Germinal center (tissue), 1 donor: ENCODE data around the gene NAA15.
A peak's percentile ranks its signal among the peaks of the same experiment; 100 is the strongest.
"Not testable (repeated sequence)": the region's sequence is repeated elsewhere in the genome, so short reads cannot be mapped to it uniquely, and the experiment has no call there.

Source experiments
- DNase-seq: peaks from one replicate; pipeline ENCODE4 v3.0.0; 2012; ENCODE audit warnings: mixed read lengths, low spot score

NAA15 gene

DNA sequence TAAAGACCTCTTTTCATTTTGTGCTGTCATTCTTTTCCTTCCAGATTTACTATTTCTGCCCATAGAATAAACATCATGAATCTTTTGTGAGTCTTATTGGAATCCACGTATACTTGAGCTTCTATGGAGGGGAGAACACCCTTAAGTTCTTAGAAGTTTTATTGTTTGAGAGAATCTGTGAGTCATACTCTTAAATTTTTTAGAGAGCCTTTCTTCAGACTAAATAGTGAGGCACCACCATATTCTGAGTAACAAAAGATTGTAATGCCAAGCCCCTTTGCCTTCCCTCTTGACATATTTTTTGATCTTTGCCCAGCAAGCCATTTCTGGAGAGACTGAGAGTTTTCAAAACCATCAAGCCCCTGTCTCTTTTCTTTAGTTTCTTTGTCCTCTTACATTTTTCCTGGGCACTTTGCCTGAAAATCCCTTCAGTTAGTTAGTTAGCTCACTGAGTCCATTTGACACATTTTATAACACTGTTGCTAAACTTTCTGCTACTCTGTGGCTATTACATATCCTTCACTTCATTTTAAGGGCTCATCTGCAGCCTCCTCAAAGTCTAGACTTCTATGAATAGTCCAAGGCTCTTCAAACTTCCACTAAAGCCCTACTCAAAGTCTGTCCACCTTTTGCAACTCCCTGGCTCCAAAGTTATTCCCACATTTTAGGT lies 66.3 kb downstream of the NAA15 start:
- DNase-seq = no peak

DNA sequence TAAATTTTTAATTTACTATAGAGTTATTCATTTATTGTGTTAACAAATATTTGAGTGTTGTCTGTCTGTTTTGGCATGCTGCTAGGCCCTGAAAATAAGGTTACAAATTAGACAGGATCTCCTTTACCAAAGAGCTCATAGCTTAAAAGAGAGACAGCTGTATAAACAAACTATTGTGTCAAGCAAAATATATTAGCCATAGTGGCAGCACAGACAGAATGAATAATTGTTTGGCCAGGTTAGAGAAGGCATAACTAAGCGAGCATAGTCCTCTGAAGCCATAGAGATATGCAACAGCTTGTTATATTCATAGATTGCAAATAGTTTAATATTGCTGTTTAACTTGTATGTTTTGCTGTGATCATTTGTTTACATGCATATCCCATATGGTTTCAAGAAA lies 67.7 kb downstream of the NAA15 start:
- DNase-seq = no peak

DNA sequence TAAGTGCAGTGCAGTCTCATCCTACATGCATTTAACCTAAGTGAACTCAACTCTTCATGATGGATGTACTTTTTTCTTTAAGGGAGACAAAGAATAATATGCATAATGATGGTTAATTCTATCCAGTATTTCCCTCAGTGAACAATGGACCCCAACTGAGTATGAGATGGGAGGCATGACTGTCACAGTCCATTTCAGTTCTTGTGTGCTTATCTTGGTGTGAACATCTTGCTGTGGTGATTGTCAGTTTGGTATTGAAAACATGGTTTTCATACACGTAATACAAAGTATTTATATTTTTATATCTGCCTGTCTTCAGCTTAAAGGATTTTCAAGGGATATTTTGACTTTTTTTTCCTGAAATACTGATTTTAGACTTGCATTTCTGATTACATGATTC lies 72.9 kb downstream of the NAA15 start:
- DNase-seq = no peak

DNA sequence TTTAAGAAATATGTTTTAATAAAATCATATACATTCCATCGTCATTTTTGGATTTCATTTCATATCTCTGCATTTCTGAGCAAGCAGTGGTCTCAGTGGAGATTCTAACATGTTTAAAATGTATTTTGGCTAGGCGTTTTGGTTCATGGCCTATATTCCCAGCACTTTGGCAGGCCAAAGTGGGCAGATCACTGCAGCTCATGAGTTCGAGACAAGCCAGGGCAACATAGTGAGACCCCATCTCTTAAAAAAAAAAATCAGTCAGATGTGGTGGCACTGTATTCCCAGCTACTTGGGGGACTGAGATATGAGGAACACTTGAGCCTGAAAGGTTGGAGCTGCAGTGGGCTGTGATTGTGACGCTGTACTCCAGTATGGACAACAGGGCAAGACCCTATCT lies 85.1 kb downstream of the NAA15 start:
- no peak for DNase-seq

DNA sequence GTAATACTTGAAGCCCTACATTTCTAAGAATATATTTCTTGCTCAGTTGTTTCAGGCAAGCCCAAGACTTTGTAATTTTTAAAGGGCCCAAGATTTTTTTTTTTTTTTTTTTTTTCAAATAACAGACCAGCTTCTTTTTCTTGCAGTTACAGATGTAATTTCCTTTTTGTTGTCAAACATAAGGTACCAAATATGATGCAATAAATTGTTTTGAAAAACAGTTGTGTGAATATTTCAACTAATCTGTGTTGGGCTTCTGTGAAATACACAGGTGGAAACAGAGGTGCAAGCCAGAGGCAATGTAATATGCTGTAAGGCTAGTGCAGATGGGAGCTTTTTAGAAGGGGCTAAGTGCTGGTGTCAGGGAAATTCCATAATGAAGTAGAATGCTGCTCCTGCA lies 87.8 kb downstream of the NAA15 start:
- DNase-seq = no peak

DNA sequence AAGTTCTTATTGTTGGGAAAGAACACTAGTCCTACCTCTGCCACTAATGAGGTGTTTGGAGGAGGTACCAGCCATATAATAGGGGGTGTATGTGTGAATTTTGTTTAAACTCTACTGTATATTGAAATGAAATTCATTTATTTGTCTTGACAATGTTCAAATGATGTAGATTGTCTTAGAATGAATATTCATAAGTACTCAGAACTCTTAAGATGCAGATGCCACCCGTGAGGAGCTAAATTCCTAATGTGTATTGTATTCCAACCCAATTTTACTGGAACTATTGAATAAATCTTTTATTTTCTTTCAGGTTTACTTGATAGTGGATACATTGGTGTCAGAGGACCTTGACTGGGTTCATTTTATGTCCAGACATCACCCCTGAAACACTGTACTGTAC lies 88.7 kb downstream of the NAA15 start:
- no peak for DNase-seq

DNA sequence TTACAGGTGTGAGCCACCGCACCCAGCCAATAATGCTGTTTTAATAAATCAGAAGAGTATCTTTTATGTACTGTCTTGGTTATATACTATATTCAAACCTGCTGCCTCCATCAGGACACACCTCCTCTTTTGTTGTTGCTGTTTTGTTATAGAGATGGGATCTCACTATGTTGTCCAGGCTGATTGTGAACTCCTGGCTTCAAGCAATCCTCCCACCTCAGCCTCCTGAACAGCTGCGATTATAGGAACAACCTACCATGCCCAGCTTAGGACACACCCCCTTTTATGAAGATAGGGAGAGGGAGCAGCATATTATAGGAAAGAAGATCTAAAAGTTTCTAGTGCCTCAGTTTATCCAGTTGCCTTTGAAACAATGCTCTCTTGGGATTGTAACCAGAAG lies 90.4 kb downstream of the NAA15 start:
- no peak for DNase-seq

DNA sequence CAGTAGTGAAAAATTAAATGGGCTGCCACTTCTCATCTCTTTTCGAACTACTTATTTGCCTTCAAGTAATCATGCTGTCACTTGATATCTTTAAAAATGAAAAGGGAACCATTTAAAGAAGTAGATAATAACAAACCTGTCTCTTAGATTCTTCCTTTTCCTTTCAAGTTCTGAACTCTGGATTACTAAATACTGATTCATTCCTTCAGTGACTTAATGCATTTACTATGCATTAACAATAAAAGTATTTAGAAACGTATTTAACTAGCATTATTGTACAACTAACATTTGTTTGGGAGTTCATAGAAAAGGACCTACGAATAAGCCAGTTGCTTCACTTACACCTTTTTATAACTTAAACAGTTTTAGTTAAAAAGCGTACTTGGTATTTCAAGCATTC lies 91.5 kb downstream of the NAA15 start:
- DNase-seq = no peak

DNA sequence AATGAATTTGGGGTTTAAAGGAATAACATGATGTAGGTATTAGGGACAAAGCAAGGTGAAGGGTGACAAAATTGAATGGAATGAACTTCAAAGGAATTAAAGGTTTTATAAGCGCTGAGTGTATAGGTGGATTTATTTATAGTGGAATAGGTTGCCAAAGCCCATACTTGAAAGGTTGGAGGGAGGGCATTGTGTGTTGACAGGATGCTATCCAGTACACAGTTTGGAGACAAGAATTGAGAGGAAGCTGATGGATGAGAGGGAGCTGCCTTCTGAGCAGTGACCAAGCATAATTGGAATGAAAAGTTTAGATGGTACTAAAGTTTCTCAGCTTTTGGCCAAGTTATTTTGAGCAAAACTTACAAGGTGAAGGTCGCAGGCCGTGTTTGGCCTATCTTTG lies 100.1 kb downstream of the NAA15 start:
- DNase-seq = no peak

DNA sequence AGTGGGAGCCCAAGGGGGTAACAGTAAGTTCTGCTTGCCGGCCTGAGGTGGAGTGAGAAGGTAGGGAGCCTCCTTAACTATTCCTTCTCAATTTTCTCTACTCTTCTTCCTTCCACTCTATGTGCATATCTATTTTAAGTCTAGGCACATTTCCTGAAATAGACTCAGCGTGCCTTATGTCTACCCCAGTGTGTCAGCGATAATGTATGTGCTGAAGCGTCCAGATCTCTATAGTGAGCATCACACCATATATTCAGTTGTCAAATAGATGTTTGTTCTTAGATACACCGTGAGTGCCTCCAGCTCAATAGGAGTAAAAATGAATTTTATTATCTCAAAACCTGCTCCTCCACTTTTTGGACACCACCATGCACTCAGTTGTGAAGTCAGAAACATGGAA lies 101.1 kb downstream of the NAA15 start:
- DNase-seq = no peak

DNA sequence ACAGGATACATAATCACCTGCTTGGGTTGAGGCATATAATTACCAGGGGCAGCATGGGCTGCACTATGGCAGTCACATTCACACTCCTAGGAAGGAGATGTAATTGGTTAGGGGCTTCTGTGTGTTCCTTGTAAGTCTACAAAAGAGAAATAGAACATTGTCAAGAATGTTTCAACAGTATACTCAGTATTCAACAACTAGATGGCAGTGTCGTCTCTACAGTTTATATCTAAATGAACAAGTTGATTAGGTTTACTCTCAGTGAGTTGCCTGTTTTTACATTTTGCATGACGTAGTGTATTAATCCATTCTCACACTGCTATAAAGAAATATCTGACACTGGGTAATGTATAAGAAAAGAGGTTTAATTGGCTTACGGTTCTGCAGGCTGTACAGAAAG lies 102.2 kb downstream of the NAA15 start:
- no peak for DNase-seq

DNA sequence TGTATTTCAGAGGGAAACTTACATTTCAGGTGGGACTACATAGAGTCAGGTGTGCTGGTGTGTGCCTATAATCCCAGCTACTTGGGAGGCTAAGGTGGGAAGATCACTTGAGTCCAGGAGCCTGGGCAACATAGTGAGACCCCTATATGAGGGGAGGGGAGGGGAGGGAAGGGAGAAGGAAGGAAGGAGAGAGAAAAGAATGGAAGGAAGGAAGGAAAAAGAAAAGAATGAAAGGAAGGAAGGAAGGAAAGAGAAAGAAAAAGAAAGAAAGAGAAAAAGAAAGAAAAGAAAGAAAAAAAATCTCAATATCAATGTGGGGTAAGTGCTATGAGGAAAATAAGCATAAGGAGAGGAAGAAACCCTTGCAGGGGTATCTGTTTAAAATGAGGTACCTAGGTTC lies 109.0 kb downstream of the NAA15 start:
- DNase-seq = no peak

DNA sequence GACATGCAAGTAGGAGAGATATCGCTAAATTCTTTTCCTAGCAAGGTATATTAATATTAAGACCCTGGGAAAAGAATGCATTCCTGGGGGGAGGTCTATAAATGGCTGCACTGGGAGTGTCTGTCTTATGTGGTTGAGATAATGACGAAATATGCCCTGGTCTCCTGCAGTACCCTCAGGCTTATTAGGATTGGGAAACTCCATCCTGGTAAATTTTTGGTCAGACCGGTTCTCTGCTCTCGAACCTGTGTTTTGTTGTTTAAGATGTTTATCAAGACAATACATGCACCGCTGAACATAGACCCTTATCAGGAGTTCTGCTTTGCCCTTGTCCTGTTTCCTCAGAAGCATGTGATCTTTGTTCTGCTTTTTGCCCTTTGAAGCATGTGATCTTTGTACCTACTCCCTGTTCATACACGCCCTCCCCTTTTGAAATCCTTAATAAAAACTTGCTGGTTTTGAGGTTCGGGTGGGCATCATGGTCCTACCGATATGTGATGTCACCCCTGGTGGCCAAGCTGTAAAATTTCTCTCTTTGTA lies 113.4 kb downstream of the NAA15 start:
- DNase-seq = not testable (repeated sequence)

DNA sequence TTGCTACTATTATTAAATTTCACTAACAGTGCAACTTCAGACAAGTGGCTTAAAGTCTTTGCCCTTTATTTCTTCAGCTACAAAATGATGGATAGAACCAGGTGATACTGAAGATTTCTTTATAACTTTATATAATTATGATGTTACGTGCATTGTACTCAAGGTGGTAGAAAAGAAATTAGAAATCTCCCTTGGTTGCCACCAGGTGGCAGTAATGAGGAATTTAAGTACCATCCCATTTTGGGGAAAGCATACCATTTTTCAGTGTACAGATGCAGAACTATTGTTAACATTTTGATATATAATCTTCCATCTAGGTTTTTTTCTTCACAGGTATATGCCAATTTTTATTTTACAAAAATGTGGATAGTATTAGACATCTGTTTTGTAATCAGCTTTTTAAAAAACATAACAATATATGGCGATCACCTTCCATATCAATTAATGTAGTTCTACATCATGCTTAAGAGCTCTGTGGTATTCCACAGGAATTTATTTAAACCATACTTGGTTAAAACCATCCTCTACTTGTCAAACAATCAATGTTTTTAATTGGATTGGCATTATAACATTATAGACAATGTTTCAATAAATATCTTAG lies 114.9 kb downstream of the NAA15 start:
- DNase-seq = peak; percentile 40

DNA sequence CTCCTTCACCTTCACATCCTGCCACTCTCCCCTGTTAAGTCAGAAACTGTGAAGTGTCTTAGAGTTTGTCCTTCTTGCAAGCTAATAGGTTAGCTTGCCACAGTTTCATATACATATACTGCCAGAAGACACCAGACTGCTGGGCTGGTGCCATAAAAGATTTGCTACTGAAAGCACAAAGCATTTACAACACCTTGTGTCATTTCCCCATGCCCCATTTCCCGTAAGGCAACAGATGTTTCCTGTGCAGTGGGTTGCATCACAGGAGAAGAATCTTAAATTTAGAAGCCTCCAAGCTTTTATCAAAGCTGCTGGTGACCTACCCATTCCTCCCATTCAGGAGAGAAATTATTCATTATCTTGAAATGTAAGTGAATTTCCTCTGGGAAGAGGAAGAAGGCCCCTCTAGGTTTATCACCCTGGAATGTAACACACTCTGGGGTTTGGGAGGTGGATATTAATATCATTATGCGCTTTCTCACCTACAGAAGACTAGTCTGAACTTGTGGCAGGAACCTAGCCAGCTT lies 118.1 kb downstream of the NAA15 start:
- no peak for DNase-seq

DNA sequence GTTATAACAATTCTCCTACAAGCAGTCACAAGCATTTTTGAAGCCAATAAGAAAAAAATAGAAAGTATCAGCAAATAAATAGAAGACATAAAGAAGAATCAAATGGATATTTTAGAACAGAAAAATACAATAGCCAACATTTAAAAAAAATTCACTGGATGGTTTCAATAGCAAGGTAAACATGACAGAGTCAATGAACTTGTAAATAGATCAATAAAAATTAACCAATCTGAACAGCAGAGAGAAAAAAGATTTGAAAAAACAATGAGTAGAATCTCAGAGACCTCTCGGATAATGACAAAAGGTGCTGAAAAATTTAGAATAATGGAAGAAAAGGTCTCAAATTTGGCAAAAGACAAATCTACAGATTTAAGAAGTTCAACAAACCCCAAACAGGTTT lies 119.3 kb downstream of the NAA15 start:
- no peak for DNase-seq

DNA sequence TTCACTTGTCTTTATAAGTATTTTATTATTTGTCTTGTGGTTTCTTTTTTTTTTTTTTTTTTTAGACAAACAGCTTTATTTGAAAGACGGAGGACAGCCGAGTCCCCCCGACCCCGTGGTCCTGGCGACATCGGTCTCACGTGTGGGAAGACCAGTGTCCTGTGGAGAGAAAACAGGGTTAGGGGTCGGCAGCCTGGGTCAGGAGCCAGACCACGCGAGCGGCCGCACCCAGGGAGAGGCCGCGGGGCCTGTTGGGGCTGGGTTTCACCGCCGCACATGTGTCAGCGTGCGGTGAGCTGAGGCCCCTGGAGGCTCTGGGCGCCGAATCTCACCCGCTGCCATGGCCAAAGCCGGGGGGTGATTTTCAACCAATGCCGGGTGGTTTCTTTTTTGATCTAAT lies 134.8 kb downstream of the NAA15 start:
- DNase-seq = no peak

DNA sequence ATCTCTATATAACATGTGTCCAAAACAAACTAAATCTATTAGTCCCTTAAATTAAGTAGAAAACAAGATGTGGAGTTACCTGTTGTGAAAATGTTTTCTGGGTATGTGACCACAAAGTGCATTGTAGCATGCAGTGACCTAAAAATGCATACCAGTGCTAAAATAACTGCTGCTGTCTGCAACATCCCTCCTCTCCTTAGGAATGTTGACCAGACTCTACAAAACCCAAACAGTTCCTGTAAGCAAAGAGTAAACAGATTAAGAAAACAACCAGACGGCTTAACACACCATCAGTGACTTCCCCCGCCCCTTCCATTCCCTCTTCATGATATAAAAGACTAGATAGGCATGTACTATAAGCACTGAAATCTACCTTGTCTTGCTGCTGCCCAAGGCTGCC lies 136.8 kb downstream of the NAA15 start:
- no peak for DNase-seq

DNA sequence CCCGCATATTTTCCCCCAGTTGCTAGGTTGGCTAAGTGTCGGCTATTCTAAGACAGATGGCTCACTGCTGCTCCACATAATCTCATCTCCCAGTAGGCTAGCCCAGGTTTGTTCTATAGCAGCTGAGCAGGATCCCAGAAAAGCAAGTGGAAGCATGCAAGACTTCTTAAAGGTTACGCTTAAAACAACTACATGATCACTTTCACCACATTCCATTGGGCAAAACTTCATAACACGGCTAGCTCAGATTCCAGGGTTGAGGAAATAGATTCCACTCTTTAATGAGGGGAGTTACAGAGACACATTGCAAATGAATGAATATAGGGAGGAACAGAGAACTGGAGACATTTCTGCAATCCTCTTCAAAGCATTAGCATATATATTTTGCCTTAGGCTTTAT lies 139.7 kb downstream of the NAA15 start:
- no peak for DNase-seq

DNA sequence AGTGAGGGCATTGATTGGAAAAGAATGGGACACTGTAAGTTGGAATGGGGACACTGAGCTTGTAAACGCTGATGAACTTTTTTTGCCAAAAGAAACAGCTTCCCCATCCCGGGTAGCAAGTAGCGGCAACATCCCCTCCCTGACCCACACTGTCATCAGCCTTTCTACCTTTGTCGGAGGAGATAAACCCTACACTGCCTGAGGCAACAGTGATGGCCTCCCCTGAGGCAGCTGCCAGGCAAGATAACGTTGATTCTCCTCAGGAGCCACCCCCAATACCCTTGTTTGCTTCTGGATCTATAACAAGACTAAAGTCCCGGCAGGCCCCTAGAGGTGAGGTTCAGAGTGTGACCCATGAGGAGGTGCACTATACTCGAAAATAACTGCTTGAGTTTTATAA lies 142.4 kb downstream of the NAA15 start:
- no peak for DNase-seq

DNA sequence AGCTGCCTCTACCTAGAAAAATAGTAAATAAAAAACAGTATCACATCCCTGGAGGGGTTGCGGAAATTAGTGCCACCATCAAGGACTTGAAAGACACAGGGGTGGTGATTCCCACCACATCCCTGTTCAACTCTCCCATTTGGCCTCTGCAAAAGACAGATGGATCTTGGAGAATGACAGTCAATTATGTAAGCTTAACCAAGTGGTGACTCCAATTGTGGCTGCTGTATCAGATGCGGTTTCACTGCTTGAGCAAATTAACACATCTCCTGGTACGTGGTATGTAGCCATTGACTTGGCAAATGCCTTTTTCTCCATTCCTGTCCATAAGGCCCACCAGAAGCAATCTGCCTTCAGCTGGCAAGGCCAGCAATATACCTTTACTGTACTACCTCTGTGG lies 143.6 kb downstream of the NAA15 start:
- DNase-seq = not testable (repeated sequence)

DNA sequence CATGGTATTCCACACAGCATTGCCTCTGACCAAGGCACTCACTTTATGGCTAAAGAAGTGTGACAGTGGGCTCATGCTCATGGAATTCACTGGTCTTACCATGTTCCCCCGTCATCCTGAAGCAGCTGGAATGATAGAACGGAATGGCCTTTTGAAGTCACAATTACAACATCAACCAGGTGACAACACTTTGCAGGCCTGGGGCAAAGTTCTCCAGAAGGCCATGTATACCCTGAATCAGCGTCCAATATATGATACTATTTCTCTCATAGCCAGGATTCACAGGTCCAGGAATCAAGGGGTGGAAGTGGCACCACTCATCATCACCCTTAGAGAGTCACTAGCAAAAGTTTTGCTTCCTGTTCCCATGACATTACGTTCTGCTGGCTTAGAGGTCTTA lies 145.8 kb downstream of the NAA15 start:
- not testable (repeated sequence) for DNase-seq

DNA sequence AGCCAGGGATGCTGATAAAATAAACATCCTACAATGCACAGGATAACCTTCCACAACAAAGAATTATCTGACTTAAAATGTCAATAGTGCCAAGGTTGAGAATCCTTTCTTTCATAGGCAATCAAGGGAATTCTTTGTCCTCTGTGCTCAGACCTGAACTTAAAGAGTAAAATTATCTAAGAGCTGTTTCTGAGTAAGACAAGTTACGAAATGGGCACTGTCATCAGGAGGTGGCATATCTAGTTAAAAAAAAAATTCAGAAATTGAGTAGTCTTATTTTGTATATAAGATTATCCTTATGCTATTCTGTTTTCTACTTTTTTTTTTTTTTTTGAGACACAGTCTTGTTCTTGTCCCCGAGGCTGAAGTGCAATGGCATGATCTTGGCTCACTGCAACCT lies 149.3 kb downstream of the NAA15 start:
- DNase-seq = no peak

DNA sequence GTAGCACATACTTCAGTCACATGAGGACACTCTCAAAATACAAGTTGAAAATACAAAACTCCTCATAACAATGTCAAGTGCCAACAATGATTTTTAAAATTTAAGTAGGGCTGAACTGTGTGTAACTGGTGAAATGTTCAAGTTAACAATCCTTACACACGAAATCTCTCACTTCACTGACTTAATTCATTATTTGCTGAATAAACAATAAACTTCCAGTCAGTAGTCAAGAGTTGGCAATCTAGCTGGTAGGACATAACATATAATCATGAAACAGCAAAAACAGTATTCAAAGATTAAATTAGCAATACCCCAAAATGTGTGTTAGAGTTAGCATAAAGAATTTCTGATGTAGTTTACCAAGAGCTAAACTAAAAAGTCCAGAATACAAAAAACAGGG lies 150.7 kb downstream of the NAA15 start:
- DNase-seq = no peak
